HL-60 (cell line): ENCODE data around the gene ARMS2.

Experiments
- CTCF ChIP-seq: IDR thresholded peaks from one replicate; pipeline ENCODE4 v1.5.1; 2011; ENCODE audit warnings: low read length, control low read depth, inconsistent platforms; ENCODE audit not compliant: insufficient read depth
- POLR2AphosphoS5 ChIP-seq: IDR thresholded peaks from 2 replicates; pipeline ENCODE4 v1.6.1; 2012; ENCODE audit warnings: low read depth

GRCh38 chr10:122494833-122495232, 40.4 kb downstream of the ARMS2 start:
- TF ChIP-seq CTCF (no peak), POLR2AphosphoS5 (no peak)
